Superior temporal gyrus (tissue), 1 donor: Measurements from ENCODE around the gene GRK5.
A peak's percentile ranks its signal among the peaks of the same experiment; 100 is the strongest.

ENCODE experiments used
- DNase-seq: peaks from one replicate; pipeline ENCODE4 v3.0.0-alpha.2; 2016; ENCODE audit errors: extremely low spot score

Gene GRK5

DNA sequence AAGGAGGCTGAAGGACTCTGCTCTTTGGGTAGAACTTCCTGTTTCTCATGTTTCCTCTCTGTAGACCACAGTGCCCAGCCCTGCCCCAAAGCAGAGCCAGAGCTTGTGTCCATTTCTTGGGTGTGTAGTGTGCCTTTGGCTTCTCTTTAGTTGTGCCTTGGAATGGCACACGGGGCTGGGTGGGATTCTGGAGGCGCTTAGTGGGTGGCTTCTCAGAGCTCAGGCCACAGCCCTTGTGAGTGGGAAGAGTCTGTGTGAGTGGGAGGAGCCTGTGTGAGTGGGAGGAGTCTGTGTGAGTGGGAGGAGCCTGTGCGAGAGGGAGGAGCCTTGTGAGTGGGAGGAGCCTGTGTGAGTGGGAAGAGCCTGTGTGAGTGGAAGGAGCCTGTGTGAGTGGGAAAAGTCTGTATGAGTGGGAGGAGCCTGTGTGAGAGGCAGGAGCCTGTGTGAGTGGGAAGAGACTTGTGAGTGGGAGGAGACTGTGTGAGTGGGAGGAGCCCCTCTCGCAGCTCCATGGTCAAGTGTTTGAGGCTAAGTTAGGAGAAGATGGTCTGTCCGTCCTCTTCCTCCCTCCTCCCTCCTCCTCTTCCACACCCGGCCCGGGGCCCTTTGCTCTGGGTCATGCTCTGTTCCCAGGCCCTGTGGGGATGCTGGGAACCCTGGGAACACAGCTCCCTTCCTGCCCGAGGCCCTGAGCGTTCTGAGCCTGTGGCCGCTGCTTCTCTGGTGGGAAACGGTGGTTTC lies 153.0 kb downstream of the GRK5 start:
- DNase-seq: no peak

- DNase-seq: no peak
These were observed 153.7 kb downstream of the GRK5 start for GRCh38 chr10:119361037-119361436.

DNA sequence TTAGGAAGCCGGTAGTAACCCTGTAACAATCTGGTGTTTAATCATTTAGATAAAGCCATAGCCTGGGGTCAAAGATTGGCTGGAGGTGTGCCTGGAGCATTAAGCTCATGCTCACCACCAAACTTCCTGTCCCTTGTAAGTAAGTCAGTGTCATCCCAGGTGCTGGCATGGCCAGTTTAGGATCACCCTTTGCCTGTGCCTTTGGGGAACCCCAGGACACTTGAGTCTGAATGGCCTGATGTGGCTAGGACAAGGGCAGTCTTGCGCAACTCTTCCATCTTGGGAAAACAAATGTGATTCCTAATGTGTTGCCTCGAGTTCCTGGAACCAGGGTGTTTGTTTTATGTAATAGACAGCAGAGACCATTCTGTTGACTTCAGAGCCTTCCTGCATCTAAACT lies 154.8 kb downstream of the GRK5 start:
- no peak for DNase-seq

- peak; percentile 18 for DNase-seq
These were observed 157.6 kb downstream of the GRK5 start for GRCh38 chr10:119364645-119365600.

- no peak for DNase-seq
These were observed 158.6 kb downstream of the GRK5 start for GRCh38 chr10:119365773-119366599.

DNA sequence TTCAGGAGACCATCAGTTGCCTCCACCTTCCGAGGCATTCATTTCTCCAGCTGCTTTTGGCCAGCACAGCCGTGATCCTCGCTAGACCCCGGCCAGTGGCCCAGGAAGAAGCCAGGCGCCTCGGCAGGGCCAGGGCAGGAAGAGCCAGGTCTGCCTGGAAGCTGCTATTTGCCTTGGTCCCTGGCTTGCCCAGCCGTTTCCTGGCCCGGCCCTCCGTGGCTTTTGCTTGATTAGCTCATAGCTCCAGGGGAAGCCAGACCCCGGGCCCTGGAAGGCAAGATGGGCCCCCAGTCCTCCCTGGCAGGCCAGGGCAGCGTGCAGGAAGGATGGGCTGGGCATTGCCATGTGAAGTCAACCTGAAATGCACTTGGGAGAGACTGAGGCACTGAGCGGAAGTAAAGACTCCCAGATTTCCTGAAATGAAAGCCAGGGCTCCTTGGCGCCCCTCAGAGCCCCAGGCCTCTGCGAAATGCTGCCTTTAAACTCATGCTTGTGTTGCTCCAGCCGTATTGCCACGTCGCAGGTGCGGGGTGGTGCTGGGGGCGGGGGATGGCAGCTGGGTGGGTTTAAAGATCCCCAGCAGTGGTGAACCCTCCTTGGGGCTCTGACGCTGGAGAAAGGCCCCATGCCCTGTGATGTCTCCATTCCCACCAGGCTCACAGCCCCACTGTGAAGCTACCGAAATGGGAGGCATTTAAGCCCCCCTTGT lies 160.6 kb downstream of the GRK5 start:
- DNase-seq: no peak

DNA sequence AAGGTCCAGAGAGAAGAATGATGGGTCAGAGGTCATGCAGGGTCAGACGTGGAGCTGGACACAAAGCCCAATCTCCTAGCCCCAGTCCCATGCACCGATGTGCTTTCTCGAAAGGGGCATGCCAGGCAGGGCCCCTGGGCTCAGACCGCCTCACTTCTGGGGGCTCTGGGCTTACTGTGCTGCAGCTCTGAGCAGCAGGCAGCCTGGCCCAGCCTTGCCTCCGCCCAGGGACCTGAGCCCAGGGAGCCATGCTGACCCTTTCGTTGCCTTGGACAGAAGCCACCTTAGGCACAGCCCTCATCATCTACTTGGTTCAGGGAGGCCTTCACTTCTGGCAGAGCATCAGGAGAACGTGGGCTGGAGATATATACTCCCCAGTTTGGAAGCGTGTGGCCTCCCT lies 161.2 kb downstream of the GRK5 start:
- no peak for DNase-seq

- DNase-seq: no peak
These were observed 161.9 kb downstream of the GRK5 start for GRCh38 chr10:119368991-119369869.

- DNase-seq: no peak
These were observed 162.9 kb downstream of the GRK5 start for GRCh38 chr10:119370111-119370741.

DNA sequence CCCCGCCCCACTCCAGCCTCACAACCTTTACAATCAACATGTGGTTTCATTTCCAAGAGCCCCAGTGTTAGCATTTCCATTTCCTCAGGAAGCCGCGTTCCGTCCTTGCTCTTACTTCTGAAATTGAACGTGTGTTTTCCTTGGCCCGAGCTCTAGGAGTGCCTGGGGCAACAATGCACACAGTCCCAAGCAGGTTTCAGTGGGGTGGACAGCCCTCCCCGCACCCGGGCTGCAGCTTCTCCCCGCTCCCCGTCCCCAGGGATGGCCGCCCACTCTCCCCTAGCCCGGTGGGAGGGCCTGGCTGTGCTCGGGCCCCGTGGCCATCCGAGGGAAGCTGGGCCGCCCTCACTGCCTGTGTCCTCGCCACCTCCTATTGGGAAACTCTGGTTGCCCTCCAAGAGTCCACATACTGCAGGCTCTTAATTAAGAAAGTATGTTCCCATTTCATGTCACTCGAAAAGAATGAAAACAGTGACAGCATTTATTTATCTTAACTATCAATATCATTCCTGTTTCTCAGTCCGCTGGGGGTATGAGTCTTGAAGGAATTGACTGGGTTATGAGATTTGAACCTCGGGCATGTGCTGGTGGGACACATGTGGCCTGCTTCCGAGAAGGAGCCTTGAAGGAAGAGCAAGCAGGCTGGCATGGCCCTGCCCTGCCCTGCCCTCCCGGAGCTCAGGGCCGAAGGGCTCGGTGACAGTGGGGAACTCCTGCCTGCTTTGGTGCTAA lies 163.8 kb downstream of the GRK5 start:
- no peak for DNase-seq

GRCh38 chr10:119371704-119372663 lies 164.6 kb downstream of the GRK5 start:
- DNase-seq: no peak

DNA sequence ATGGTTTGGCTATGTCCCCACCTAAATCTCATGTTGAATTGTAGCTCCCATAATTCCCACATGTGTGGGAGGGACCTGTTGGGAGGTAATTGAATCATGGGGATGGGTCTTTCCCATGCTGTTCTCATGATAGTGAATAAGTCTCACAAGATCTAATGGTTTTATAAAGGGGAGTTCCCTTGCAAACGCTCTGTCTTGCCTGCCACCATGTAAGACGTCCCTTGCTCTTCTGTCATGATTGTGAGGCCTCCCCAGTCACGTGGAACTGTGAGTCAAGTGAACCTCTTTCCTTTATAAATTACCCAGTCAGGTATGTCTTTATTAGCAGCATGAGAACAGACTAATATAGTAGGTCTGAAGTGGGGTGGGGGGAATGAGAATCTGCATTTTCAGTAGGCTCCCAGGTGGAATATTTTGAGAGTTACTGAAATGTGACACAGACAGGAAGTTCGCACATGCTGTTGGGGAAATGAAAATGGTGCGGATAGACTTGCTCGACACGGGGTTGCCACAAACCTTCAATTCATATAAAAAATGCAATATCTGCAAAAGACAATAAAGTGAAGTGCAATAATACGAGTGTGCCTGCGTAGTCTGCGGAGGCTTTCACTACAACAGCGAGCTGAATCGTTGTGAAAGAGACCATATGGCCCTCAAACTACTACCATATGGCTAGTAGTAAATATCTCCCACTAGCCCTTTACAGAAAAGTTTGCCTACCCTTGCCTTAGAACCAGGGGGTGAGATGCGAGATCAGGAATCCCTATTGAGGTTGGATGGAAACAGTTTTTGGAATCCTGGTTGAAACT lies 166.1 kb downstream of the GRK5 start:
- no peak for DNase-seq

DNA sequence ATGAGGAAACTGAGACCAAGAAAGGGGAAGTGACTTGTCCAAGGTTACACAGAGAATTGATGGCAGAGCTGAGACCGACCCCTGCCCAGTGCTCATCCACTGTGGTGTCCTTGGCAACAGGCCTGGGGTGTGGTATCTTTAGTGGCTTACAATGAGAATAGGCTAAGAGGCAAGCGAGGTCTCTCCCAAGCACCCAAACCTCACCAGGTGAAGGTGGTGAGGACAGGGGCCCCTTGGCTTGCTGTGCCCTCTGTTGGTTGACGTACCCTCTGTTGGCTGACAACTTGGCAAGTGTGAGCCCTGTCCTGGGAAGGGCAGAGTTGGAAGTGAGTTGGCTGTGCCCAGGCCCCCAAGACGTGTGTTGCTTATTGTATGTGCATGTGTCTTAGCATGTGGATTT lies 166.9 kb downstream of the GRK5 start:
- DNase-seq: no peak

- DNase-seq: no peak
These were observed 168.4 kb downstream of the GRK5 start for GRCh38 chr10:119375574-119376272.

- no peak for DNase-seq
These were observed 170.1 kb downstream of the GRK5 start for GRCh38 chr10:119377451-119377957.
